CD14-positive monocyte (primary cell): ENCODE data around the gene EMC6. TPM values are rescaled to one million over a fixed set of nuclear protein-coding genes. Genes with fewer than 3 reads are reported as not detected.

Experiments
- DNase-seq, 3 donors: peaks; one replicate each; pipeline ENCODE4 v3.0.0-alpha.2; 2011 to 2022
- H2AFZ ChIP-seq: 2 replicates; pipeline ENCODE4 v1.6.0; 2012; ENCODE audit warnings: mild to moderate bottlenecking, low read depth, low read length, inconsistent platforms; ENCODE audit not compliant: insufficient read depth, poor library complexity, severe bottlenecking
- H3K27ac ChIP-seq, 2 donors: 1 replicate in 1 of 2; 2 replicates in 1 of 2; pipeline ENCODE4 v1.5.1; 2012 to 2013; ENCODE audit warnings: low read length in 2 of 2, control low read depth in 1 of 2, inconsistent platforms in 1 of 2, low read depth in 1 of 2, mild to moderate bottlenecking in 1 of 2
- H3K27me3 ChIP-seq, 2 donors: one replicate each; pipeline versions ENCODE4 v1.6.0 to v1.6.1; 2011 to 2013; ENCODE audit warnings: low read length in 2 of 2; ENCODE audit not compliant: control insufficient read depth in 2 of 2, insufficient read depth in 2 of 2
- H3K36me3 ChIP-seq, 2 donors: replicated peaks in 1 of 2; 1 replicate in 1 of 2; 2 replicates in 1 of 2; pipeline versions ENCODE4 v1.5.1 to v1.6.1; 2012 to 2013; ENCODE audit warnings: low read length in 2 of 2, control low read depth in 1 of 2, inconsistent platforms in 1 of 2, mild to moderate bottlenecking in 1 of 2; ENCODE audit not compliant: insufficient read depth in 2 of 2, control insufficient read depth in 1 of 2
- H3K4me1 ChIP-seq, 2 donors: 1 replicate in 1 of 2; 2 replicates in 1 of 2; pipeline versions ENCODE4 v1.5.1 to v1.6.1; 2012 to 2013; ENCODE audit warnings: low read length in 2 of 2, control low read depth in 1 of 2, inconsistent platforms in 1 of 2, mild to moderate bottlenecking in 1 of 2, moderate library complexity in 1 of 2; ENCODE audit not compliant: insufficient read depth in 2 of 2, control insufficient read depth in 1 of 2
- H3K4me2 ChIP-seq: replicated peaks from 2 replicates; pipeline ENCODE3; 2012; ENCODE audit warnings: low read length, moderate library complexity, mild to moderate bottlenecking; ENCODE audit not compliant: poor library complexity, severe bottlenecking; ENCODE audit errors: extremely low read depth
- H3K4me3 ChIP-seq, 3 experiments: fragments of 200-600 bp in 1 of 3; sonication (generic) in 1 of 3; replicated peaks in 1 of 3; 1 replicate in 2 of 3; 2 replicates in 1 of 3; pipeline ENCODE4 v1.5.1; 2011 to 2013; ENCODE audit warnings: low read length in 3 of 3, mild to moderate bottlenecking in 3 of 3, control low read depth in 2 of 3, low read depth in 2 of 3, inconsistent platforms in 1 of 3, moderate library complexity in 1 of 3
- H3K79me2 ChIP-seq: 2 replicates; pipeline ENCODE4 v1.6.0; 2012; ENCODE audit warnings: mild to moderate bottlenecking, control low read depth, inconsistent platforms, low read length, moderate library complexity; ENCODE audit not compliant: insufficient read depth
- H3K9ac ChIP-seq: 2 replicates; pipeline ENCODE4 v1.6.0; 2017; ENCODE audit warnings: low read length, mild to moderate bottlenecking; ENCODE audit not compliant: insufficient read depth, poor library complexity, severe bottlenecking
- H3K9me3 ChIP-seq, 2 donors: replicated peaks in 1 of 2; 1 replicate in 1 of 2; 2 replicates in 1 of 2; pipeline versions ENCODE4 v1.5.1 to v1.6.1; 2012 to 2013; ENCODE audit warnings: low read length in 2 of 2, control low read depth in 1 of 2; ENCODE audit not compliant: control insufficient read depth in 1 of 2, insufficient read depth in 1 of 2
- H4K20me1 ChIP-seq: 2 replicates; pipeline ENCODE4 v1.6.0; 2012; ENCODE audit warnings: mild to moderate bottlenecking, low read length, control low read depth, moderate library complexity; ENCODE audit not compliant: insufficient read depth
- H3K27ac Mint-ChIP-seq, 7 donors: one replicate each; pipeline ENCODE4 v1.8.0; 2020; ENCODE audit warnings: mild to moderate bottlenecking in 7 of 7, mixed read lengths in 7 of 7, moderate library complexity in 6 of 7, inconsistent platforms in 2 of 7
- H3K27me3 Mint-ChIP-seq, 3 donors: one replicate each; pipeline ENCODE4 v1.8.0; 2021 to 2022; ENCODE audit warnings: low read depth in 3 of 3, mild to moderate bottlenecking in 3 of 3, mixed read lengths in 3 of 3, moderate library complexity in 3 of 3, inconsistent platforms in 1 of 3
- H3K36me3 Mint-ChIP-seq, 2 donors: one replicate each; pipeline ENCODE4 v1.8.0; 2020; ENCODE audit warnings: mixed read lengths in 2 of 2, inconsistent platforms in 1 of 2, mild to moderate bottlenecking in 1 of 2
- H3K4me1 Mint-ChIP-seq: one replicate; pipeline ENCODE4 v1.8.0; 2020; ENCODE audit warnings: mild to moderate bottlenecking, mixed read lengths
- H3K4me3 Mint-ChIP-seq, 2 donors: one replicate each; pipeline ENCODE4 v1.8.0; 2020; ENCODE audit warnings: mild to moderate bottlenecking in 2 of 2, mixed read lengths in 2 of 2, moderate library complexity in 1 of 2
- H3K9me3 Mint-ChIP-seq, 7 donors: one replicate each; pipeline ENCODE4 v1.8.0; 2020 to 2022; ENCODE audit warnings: mixed read lengths in 7 of 7, mild to moderate bottlenecking in 6 of 7, moderate library complexity in 6 of 7, inconsistent platforms in 2 of 7
- WGBS: methylation state at CpG from one replicate; pipeline ENCODE4 v1.1.5; 2013; ENCODE audit warnings: missing lambda C conversion rate; ENCODE audit not compliant: insufficient coverage; 5-methylcytosine and 5-hydroxymethylcytosine counted together
- intact Hi-C, 2 donors: fragments of 100-400 bp; cut with micrococcal nuclease; formaldehyde crosslinking; loops; one replicate each; pipeline versions ENCODE4 v1.15.0 to v1.15.1; 2023
- polyA plus RNA-seq, 3 donors: library from polyadenylated mRNA; depleted of rRNA in 1 of 3; unstranded in 2 of 3; stranded (reverse) in 1 of 3; fragments of 300-500 nt in 2 of 3; fragments of >200 nt in 1 of 3; fragmentation: Illumina TruSeq in 2 of 3; gene quantifications; 1 replicate in 2 of 3; 2 replicates in 1 of 3; pipeline ENCODE4 v1.2.3, GENCODE V29; 2012 to 2021
- TF ChIP-seq, protein P1 (sequence below): fragments of 200-600 bp; IDR thresholded peaks from one replicate; pipeline ENCODE4 v1.8.0; 2022; ENCODE audit warnings: antibody characterized with exemption, mild to moderate bottlenecking

EMC6 gene
- polyA plus RNA-seq, 3 donors, result 24.4 to 118 (median 105) TPM

DNA sequence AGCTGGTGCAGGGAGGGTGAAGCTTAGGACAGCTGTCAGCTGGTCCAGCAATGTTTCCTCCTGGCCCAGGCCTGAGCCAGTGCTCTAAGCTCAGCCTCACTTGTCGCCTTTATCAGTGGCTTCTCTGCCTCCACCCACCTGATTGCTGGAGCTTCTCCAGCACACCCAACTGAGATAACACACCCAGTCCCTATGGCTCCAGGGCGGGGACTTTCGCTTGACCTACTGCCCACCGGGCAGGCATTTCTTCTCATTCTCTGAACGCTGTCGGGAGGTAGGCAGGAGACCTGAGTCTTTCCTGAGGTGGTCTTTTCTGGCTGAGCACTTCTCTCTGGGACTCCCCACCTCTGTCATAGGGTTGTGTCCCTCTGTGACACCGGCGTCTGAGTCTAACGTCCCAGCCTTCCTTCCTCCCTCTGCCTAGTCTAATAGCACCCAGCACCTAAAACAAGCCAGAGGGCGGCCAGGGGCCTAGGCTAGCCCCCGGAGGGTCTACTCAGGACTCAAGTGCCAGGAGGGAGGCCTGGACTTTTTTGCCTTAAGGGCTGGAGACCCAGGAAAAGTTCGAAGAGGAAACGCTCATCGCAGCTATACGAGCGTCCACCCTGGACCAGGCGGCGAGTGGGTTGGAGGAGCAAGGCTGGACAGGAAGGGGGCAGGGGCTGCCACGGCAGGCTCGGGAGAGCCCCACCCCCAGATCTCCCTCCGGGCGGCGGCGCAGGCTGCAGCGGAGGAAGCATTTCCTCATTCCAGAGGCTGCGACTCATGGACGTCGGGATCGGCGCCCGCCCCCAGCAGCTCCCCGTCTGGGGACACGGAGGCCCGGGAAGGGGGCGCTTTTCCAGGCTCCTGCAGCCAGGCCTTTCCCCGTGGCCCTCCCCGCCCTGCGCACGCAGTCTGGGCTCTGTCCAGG is 990 bp upstream of the EMC6 start:
- Histone ChIP-seq H3K27ac (peak overlapping the region; percentile 68 to 71), H2AFZ (peak overlapping the region; percentile 92), H3K27me3 (no peaks in the 10 kb centered on the region), H3K79me2 (peaks cover 21% of the 10 kb centered on the region), H4K20me1 (peaks cover 27% of the 10 kb centered on the region), H3K4me3 (peak overlapping the region; percentile 74 to 99 (median 94)), H3K36me3 (peaks cover 6 to 25% of the 10 kb centered on the region in 2 donors), H3K9ac (peak overlapping the region; percentile 90), H3K9me3 (no peaks in the 10 kb centered on the region), H3K4me2 (peak overlapping the region; percentile 88), H3K4me1 (peaks cover 16 to 23% of the 10 kb centered on the region in 2 donors)
- Mint-ChIP-seq H3K27ac (peak overlapping the region in 4 of 7 donors; percentile 54 to 84 (median 65)), H3K27me3 (peaks cover 0 to 4% (median 0%) of the 10 kb centered on the region in 3 donors), H3K9me3 (no peaks in the 10 kb centered on the region), H3K4me1 (peaks cover 18% of the 10 kb centered on the region), H3K36me3 (peaks cover 14 to 25% of the 10 kb centered on the region in 2 donors), H3K4me3 (peak overlapping the region; percentile 86 to 91)
- intact Hi-C loops, result loop anchor here in 1 of 2 donors (2.0 kb wide), 1 partner anchor 31 kb away; the partner anchor contains the start of genes CTNS and SHPK
- WGBS, result 13% methylated on average over 38 of the region's 39 CpGs
- peak; percentile 11 to 52 (median 21) for DNase-seq
- TF ChIP-seq, protein P1, sequence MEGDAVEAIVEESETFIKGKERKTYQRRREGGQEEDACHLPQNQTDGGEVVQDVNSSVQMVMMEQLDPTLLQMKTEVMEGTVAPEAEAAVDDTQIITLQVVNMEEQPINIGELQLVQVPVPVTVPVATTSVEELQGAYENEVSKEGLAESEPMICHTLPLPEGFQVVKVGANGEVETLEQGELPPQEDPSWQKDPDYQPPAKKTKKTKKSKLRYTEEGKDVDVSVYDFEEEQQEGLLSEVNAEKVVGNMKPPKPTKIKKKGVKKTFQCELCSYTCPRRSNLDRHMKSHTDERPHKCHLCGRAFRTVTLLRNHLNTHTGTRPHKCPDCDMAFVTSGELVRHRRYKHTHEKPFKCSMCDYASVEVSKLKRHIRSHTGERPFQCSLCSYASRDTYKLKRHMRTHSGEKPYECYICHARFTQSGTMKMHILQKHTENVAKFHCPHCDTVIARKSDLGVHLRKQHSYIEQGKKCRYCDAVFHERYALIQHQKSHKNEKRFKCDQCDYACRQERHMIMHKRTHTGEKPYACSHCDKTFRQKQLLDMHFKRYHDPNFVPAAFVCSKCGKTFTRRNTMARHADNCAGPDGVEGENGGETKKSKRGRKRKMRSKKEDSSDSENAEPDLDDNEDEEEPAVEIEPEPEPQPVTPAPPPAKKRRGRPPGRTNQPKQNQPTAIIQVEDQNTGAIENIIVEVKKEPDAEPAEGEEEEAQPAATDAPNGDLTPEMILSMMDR, result no peak

DNA sequence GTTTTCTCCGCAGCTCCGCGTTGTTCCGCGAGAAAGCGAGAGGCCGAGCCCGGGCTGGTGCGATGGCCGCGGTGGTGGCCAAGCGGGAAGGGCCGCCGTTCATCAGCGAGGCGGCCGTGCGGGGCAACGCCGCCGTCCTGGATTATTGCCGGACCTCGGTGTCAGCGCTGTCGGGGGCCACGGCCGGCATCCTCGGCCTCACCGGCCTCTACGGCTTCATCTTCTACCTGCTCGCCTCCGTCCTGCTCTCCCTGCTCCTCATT is 404 bp downstream of the EMC6 start:
- Histone ChIP-seq H3K4me2 (peak overlapping the region; percentile 88), H3K9ac (peak overlapping the region; percentile 90), H4K20me1 (peaks cover 27% of the 10 kb centered on the region), H3K4me1 (peaks cover 16 to 23% of the 10 kb centered on the region in 2 donors), H2AFZ (peak overlapping the region; percentile 94), H3K79me2 (peaks cover 21% of the 10 kb centered on the region), H3K27ac (peak overlapping the region; percentile 65 to 86), H3K36me3 (peaks cover 0 to 13% of the 10 kb centered on the region in 2 donors), H3K9me3 (no peaks in the 10 kb centered on the region), H3K27me3 (no peaks in the 10 kb centered on the region), H3K4me3 (peak overlapping the region; percentile 74 to 99 (median 94))
- H3K4me1 Mint-ChIP-seq, result peaks cover 21% of the 10 kb centered on the region
- no peak for DNase-seq
- TF ChIP-seq, protein P1, result no peak
- intact Hi-C loops, result loop anchor here in 1 of 2 donors (2.0 kb wide), 1 partner anchor 32 kb away; the partner anchor contains the start of genes CTNS and SHPK
- H3K27me3 Mint-ChIP-seq, result peaks cover 0 to 4% (median 0%) of the 10 kb centered on the region in 3 donors
- H3K27ac Mint-ChIP-seq, result peak overlapping the region; percentile 73 to 94 (median 89)
- H3K9me3 Mint-ChIP-seq, result no peaks in the 10 kb centered on the region
- 1% methylated on average over 32 of the region's 32 CpGs for WGBS
- H3K4me3 Mint-ChIP-seq, result peak overlapping the region; percentile 86 to 96
- H3K36me3 Mint-ChIP-seq, result peaks cover 16 to 18% of the 10 kb centered on the region in 2 donors
